C4-2B (cell line): Measurements from ENCODE around the gene C11orf58.

Experiments used
- ZFX ChIP-seq: fragments of 450-650 bp; IDR thresholded peaks from 2 replicates; pipeline ENCODE4 v1.6.1; 2017
- TF ChIP-seq, protein P1 (sequence below): fragments of 450-650 bp; conservative IDR thresholded peaks from 2 replicates; pipeline ENCODE4 v1.5.1; 2017; ENCODE audit warnings: mild to moderate bottlenecking

DNA sequence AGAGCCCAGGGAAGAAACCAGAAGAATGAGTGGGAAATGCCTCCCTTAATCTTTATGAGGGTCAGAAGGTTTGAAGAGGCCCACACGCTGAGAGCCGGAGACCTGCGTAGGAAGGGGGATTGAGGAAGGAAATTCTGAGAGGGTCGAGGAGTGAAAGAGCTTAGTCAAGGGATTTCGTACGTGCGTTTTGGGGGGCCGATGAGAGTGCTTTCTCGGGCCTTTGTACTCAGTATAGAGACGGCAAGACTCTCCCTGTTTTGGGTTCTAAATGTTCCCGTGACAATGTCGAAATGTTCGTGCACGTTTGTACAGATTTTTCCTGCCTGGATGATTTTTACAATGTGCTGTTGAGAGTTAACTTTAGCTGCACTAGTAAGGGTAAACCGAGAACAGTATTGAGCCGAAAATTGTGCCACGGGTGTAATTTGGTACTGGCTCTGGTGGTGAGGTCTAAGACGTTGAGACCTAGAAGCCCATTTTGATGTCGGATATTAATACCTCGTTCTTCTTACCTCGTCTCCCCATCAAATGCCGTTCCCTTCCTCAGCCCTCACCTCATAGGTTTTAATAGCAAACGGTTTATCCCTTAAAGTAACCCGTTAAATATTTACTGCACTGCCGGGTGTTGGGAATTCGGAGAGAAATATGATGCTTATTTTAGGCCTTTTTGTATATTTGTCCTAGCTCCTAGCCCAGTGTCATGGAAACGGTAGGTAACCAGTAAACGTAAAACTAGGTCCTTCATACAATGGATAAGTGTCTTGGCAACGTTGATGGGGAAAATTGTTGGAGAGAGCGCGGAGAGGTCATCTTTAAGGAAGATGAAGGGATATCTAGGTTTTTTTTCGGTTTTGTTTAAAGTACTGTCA lies 734 bp downstream of the C11orf58 start:
- TF ChIP-seq, protein P1, sequence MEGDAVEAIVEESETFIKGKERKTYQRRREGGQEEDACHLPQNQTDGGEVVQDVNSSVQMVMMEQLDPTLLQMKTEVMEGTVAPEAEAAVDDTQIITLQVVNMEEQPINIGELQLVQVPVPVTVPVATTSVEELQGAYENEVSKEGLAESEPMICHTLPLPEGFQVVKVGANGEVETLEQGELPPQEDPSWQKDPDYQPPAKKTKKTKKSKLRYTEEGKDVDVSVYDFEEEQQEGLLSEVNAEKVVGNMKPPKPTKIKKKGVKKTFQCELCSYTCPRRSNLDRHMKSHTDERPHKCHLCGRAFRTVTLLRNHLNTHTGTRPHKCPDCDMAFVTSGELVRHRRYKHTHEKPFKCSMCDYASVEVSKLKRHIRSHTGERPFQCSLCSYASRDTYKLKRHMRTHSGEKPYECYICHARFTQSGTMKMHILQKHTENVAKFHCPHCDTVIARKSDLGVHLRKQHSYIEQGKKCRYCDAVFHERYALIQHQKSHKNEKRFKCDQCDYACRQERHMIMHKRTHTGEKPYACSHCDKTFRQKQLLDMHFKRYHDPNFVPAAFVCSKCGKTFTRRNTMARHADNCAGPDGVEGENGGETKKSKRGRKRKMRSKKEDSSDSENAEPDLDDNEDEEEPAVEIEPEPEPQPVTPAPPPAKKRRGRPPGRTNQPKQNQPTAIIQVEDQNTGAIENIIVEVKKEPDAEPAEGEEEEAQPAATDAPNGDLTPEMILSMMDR = no peak
- TF ChIP-seq ZFX = peak; percentile 93
